NCI-H2196 (cell line): ENCODE results near the gene PPP1R13B.

Source experiments
- DNase-seq: peaks from one replicate; lab custom pipeline; 2025; ENCODE audit not compliant: unreplicated experiment; lab: John Stamatoyannopoulos, UW

Gene PPP1R13B

GRCh38 chr14:103688906-103689902 lies 158.2 kb downstream of the PPP1R13B start:
- no peak for DNase-seq

- DNase-seq, result no peak
These were observed 158.9 kb downstream of the PPP1R13B start for GRCh38 chr14:103688441-103688840.

- DNase-seq, result no peak
These were observed 159.7 kb downstream of the PPP1R13B start for GRCh38 chr14:103687712-103688111.

- DNase-seq, result no peak
These were observed 160.4 kb downstream of the PPP1R13B start for GRCh38 chr14:103686831-103687485.

DNA sequence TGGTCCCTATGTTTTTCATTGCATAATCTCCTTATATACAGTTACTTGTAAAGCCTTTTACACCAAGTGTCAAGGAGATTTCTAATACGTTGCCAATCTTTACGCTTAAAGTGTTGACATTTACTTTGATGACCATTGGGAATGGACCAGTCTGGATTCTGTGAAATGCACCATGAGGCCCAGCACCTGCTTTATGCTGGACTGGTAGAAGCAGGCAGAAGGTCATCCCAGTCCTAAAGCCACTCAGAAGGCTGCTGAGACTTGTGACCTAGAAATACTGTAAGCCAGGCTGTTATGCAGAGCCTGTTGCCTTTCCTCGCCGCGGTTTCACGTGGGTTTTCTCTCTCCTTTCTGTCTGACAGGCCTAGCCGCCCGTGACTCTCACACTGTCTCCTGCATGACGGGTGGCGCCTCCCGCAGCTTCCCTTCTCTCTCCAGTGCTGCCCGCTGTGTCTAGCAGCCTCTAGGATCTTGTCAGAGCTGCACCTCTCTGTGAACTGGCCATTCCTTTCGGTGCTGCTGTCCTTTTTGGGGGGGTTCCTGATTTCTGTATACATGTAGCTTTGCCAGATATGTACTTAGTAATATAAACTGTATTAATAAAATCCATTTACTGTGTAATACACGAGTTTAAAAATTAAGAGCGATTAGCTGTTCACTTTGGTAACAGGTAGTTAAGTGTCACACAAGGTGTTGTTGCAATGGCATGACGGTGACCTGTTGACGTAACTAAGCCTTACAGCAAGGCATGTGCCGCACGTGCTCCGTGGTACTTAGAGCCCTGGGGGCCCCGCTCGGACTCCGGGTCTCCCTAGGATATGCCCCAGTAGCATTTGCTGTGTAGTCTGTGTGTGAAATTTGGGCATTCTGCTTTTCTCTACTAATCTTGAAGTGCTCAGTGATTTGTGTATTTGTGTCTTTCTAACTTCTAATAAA lies 161.8 kb downstream of the PPP1R13B start:
- DNase-seq, result no peak

DNA sequence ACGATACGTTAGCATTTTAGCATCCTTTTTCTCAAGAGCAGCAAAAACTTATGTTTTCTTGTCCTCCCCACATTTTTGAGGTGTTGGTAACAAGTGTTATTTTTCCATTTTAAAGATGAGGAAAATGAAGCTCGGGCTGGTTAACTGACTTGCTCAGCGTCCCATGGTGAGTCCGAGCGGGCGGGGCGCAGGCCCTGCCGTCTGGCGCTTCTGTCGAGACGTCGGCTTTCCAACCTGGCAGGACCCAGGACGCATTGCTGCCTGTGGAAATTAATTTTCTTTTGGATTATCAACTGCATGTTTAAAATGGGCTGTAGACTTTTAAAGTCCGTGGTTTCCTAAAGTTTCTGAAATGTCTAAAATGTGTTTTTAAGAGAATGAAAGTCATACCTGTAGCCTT lies 162.5 kb downstream of the PPP1R13B start:
- DNase-seq, result no peak

GRCh38 chr14:103684471-103684870 lies 162.9 kb downstream of the PPP1R13B start:
- no peak for DNase-seq
